Activated CD4-positive, alpha-beta T cell treated with anti-CD3 and anti-CD28 coated beads, Interleukin-2, amount 10 ng/mL, durations not matched to agents 24 days and 14 days (primary cell): ENCODE results near the gene NRXN2. TPM values are rescaled to one million over a fixed set of nuclear protein-coding genes. Genes with fewer than 3 reads are reported as not detected.

ENCODE experiments used
- DNase-seq: peaks from one replicate; pipeline ENCODE4 v3.0.0; 2022
- H3K27ac Mint-ChIP-seq: one replicate; pipeline ENCODE4 v1.8.0; 2022; ENCODE audit warnings: mild to moderate bottlenecking, mixed read lengths
- H3K27me3 Mint-ChIP-seq: one replicate; pipeline ENCODE4 v1.8.0; 2022; ENCODE audit warnings: mixed read lengths
- H3K36me3 Mint-ChIP-seq: one replicate; pipeline ENCODE4 v1.8.0; 2022; ENCODE audit warnings: low read depth, mild to moderate bottlenecking, mixed read lengths
- H3K4me1 Mint-ChIP-seq: one replicate; pipeline ENCODE4 v1.8.0; 2021; ENCODE audit warnings: mixed read lengths
- H3K4me3 Mint-ChIP-seq: one replicate; pipeline ENCODE4 v1.8.0; 2022; ENCODE audit warnings: mild to moderate bottlenecking, moderate library complexity, mixed read lengths
- H3K9me3 Mint-ChIP-seq: one replicate; pipeline ENCODE4 v1.8.0; 2021; ENCODE audit warnings: mixed read lengths
- intact Hi-C: fragments of 100-400 bp; cut with micrococcal nuclease; formaldehyde crosslinking; loops from one replicate; pipeline ENCODE4 v1.15.1; 2023
- total RNA-seq: library from RNA; stranded (reverse); gene quantifications from 2 replicates; pipeline ENCODE4 v1.2.3, GENCODE V29; 2022

NRXN2 gene
- 0.61 TPM in 1 of 2 replicates, not detected in the other for total RNA-seq

DNA sequence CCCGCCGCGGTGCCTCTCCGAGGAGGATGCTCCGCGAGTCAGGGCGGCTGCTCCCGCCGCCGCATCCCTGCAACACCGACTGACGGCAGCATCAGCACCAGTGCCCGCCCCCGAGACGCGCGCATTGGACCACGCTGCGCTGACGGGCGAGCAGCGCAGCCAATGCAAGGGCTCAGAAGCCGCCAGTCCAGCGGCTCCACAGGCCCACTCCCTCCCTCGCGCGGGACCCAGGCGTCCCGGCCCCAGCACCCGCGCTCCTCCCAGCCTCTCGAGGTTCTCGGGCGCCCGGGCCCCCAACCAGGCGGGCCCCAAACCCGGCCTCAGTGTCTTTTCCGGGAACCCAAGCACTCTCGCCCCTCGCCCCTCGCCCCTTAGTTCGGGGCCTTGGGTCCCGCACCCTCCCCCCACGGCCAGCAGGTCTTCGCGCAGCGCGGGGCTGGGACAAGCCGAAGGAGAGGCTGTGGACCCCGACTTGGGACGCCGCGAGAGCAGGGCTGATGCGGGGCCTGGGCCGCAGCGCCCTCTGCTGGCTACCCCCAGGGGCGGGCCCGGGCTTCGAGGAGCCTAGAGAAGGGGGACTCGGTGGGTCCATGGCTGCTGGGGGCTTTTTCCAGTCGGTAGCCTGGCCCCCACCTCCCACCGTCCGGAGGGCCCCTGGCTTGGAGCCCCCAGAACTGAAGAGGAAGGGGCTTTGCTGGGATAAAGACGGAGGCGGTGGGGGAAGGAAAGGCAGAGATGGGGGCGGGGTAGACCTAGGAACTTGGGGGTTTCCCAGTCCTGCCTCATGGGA, at the start of gene NRXN2:
TSS of gene NRXN2 (minus strand) at position 81 of the 790 bp plus-strand sequence. CDS start 9,498 bp downstream, outside the sequence.
- H3K4me3 Mint-ChIP-seq: peak within 1 kb of the TSS; percentile 72
- peaks cover 14% of the 10 kb centered on the region for H3K4me1 Mint-ChIP-seq
- H3K27me3 Mint-ChIP-seq: peaks cover 36% of the 10 kb centered on the region
- H3K36me3 Mint-ChIP-seq: peaks cover 13% of the 10 kb centered on the region
- peak within 1 kb of the TSS; percentile 41 for H3K27ac Mint-ChIP-seq
- intact Hi-C loops: loop anchor here (1.0 to 5.0 kb wide), 3 partner anchors 20 to 171 kb away; no protein-coding TSS in a partner anchor
- H3K9me3 Mint-ChIP-seq: no peaks in the 10 kb centered on the region
- DNase-seq: peak; percentile 97

- H3K27me3 Mint-ChIP-seq: no peaks in the 10 kb centered on the region
- peaks cover 96% of the 10 kb centered on the region for H3K36me3 Mint-ChIP-seq
- peak overlapping the region; percentile 52 for H3K27ac Mint-ChIP-seq
- intact Hi-C loops: no loop called here
- H3K4me1 Mint-ChIP-seq: peaks cover 74% of the 10 kb centered on the region
- no peaks in the 10 kb centered on the region for H3K9me3 Mint-ChIP-seq
- no peak for DNase-seq
- H3K4me3 Mint-ChIP-seq: peak overlapping the region; percentile 66
Observed at GRCh38 chr11:64772303-64773018, 49.5 kb upstream of the NRXN2 start.

- Mint-ChIP-seq H3K9me3 (no peaks in the 10 kb centered on the region), H3K27ac (no peak overlapping the region), H3K4me3 (peak overlapping the region; percentile 66), H3K27me3 (no peaks in the 10 kb centered on the region), H3K36me3 (peaks cover 96% of the 10 kb centered on the region), H3K4me1 (peaks cover 73% of the 10 kb centered on the region)
- no peak for DNase-seq
- intact Hi-C loops: no loop called here
Observed at GRCh38 chr11:64771861-64772260, 48.9 kb upstream of the NRXN2 start.

GRCh38 chr11:64770120-64770519, 47.1 kb upstream of the NRXN2 start:
- Mint-ChIP-seq H3K27me3 (no peaks in the 10 kb centered on the region), H3K9me3 (no peaks in the 10 kb centered on the region), H3K4me3 (no peak overlapping the region), H3K36me3 (peaks cover 91% of the 10 kb centered on the region), H3K27ac (no peak overlapping the region), H3K4me1 (peaks cover 66% of the 10 kb centered on the region)
- intact Hi-C loops: no loop called here
- no peak for DNase-seq

DNA sequence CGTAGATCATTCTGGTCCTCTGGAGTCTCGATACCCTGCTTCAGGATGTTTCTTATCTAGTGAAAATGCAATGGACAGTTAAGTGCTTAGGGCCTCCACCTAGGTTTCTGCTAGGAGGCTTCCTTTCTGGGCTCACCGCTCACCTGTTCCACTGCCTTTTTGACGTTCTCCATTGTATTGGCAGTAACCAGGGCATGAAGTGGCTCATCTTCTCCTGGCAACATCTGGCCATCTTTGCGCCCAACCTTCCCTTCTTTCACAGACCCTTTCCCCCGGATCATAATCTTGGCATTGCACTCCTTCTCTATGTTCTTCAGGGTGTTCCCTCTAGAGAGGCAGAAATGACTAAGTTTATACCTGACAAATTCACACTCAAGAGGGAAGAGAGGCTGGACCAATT, 46.3 kb upstream of the NRXN2 start:
- Mint-ChIP-seq H3K27me3 (no peaks in the 10 kb centered on the region), H3K9me3 (no peaks in the 10 kb centered on the region), H3K4me3 (peak overlapping the region; percentile 4)

GRCh38 chr11:64768300-64768694, 45.3 kb upstream of the NRXN2 start:
- H3K27ac Mint-ChIP-seq: peak overlapping the region; percentile 11
- no peak overlapping the region for H3K4me3 Mint-ChIP-seq
- H3K36me3 Mint-ChIP-seq: peaks cover 90% of the 10 kb centered on the region
- DNase-seq: no peak
- intact Hi-C loops: no loop called here
- peaks cover 70% of the 10 kb centered on the region for H3K4me1 Mint-ChIP-seq
- H3K9me3 Mint-ChIP-seq: no peaks in the 10 kb centered on the region
- no peaks in the 10 kb centered on the region for H3K27me3 Mint-ChIP-seq

More for the DNA sequence above, 46.3 kb upstream of the NRXN2 start:
- H3K27ac Mint-ChIP-seq: peak overlapping the region; percentile 26
- H3K4me1 Mint-ChIP-seq: peaks cover 68% of the 10 kb centered on the region
- H3K36me3 Mint-ChIP-seq: peaks cover 91% of the 10 kb centered on the region
- DNase-seq: no peak
- intact Hi-C loops: no loop called here

- Mint-ChIP-seq H3K4me3 (peak overlapping the region; percentile 41), H3K27me3 (no peaks in the 10 kb centered on the region), H3K9me3 (no peaks in the 10 kb centered on the region), H3K36me3 (peaks cover 89% of the 10 kb centered on the region), H3K27ac (peak overlapping the region; percentile 74), H3K4me1 (peaks cover 70% of the 10 kb centered on the region)
- intact Hi-C loops: loop anchor here (1.0 kb wide), 1 partner anchor 23 kb away; the partner anchor contains the start of gene RASGRP2
- DNase-seq: peak; percentile 95
Observed at GRCh38 chr11:64767344-64768299, 44.6 kb upstream of the NRXN2 start.

- peak overlapping the region; percentile 6 for H3K4me3 Mint-ChIP-seq
- no peak overlapping the region for H3K27ac Mint-ChIP-seq
- H3K4me1 Mint-ChIP-seq: peaks cover 70% of the 10 kb centered on the region
Observed at GRCh38 chr11:64766881-64767280, 43.9 kb upstream of the NRXN2 start.

GRCh38 chr11:64765851-64766665, 43.1 kb upstream of the NRXN2 start:
- Mint-ChIP-seq H3K36me3 (peaks cover 82% of the 10 kb centered on the region), H3K27ac (no peak overlapping the region), H3K4me3 (peak overlapping the region; percentile 72), H3K9me3 (no peaks in the 10 kb centered on the region), H3K4me1 (peaks cover 71% of the 10 kb centered on the region), H3K27me3 (no peaks in the 10 kb centered on the region)
- no peak for DNase-seq
- intact Hi-C loops: loop anchor here (2.0 kb wide), 1 partner anchor 13 kb away; the partner anchor contains the start of gene SF1

More at GRCh38 chr11:64766881-64767280, 43.9 kb upstream of the NRXN2 start:
- Mint-ChIP-seq H3K36me3 (peaks cover 87% of the 10 kb centered on the region), H3K27me3 (no peaks in the 10 kb centered on the region), H3K9me3 (no peaks in the 10 kb centered on the region)
- DNase-seq: no peak
- intact Hi-C loops: loop anchor here (1.0 kb wide), 1 partner anchor 23 kb away; the partner anchor contains the start of gene RASGRP2

DNA sequence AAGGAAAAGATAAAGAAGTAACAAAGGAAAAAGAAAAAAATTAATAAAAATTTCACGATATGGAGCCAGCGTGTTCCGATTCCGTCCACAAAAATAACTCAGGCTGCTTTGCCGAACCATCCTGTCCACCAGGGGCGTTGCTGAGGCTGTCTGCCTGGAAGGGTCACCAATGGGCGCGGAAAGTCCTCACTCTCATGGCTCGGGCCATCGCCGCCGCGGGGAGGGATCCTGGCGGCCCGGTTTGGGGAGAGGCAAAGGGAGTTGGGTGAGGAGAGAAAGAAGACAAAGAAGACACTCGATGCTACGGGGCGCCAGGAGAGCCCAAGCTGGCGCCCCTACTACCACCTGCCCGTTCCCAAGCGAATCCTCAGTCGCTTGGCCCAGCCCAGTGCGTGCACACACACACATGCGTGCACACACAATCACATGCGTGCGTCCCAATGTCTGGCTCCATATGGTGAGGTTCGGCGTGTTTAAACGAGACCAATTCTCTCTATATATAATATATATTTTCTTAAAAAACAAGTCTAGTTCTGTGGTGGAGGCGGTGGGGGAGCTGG, 42.4 kb upstream of the NRXN2 start:
- H3K4me3 Mint-ChIP-seq: peak overlapping the region; percentile 72
- no peaks in the 10 kb centered on the region for H3K9me3 Mint-ChIP-seq
- peaks cover 75% of the 10 kb centered on the region for H3K4me1 Mint-ChIP-seq
- H3K27me3 Mint-ChIP-seq: no peaks in the 10 kb centered on the region
- H3K27ac Mint-ChIP-seq: peak overlapping the region; percentile 74
- peaks cover 78% of the 10 kb centered on the region for H3K36me3 Mint-ChIP-seq
- intact Hi-C loops: loop anchor here (2.0 kb wide), 1 partner anchor 13 kb away; the partner anchor contains the start of gene SF1
- DNase-seq: no peak

- H3K36me3 Mint-ChIP-seq: peaks cover 76% of the 10 kb centered on the region
- no peaks in the 10 kb centered on the region for H3K9me3 Mint-ChIP-seq
- intact Hi-C loops: loop anchor here (2.0 kb wide), 1 partner anchor 14 kb away; the partner anchor contains the start of gene SF1
- DNase-seq: no peak
- H3K27ac Mint-ChIP-seq: peak overlapping the region; percentile 74
- no peaks in the 10 kb centered on the region for H3K27me3 Mint-ChIP-seq
- peaks cover 77% of the 10 kb centered on the region for H3K4me1 Mint-ChIP-seq
- H3K4me3 Mint-ChIP-seq: peak overlapping the region; percentile 72
Observed at GRCh38 chr11:64764753-64765152, 41.8 kb upstream of the NRXN2 start.

DNA sequence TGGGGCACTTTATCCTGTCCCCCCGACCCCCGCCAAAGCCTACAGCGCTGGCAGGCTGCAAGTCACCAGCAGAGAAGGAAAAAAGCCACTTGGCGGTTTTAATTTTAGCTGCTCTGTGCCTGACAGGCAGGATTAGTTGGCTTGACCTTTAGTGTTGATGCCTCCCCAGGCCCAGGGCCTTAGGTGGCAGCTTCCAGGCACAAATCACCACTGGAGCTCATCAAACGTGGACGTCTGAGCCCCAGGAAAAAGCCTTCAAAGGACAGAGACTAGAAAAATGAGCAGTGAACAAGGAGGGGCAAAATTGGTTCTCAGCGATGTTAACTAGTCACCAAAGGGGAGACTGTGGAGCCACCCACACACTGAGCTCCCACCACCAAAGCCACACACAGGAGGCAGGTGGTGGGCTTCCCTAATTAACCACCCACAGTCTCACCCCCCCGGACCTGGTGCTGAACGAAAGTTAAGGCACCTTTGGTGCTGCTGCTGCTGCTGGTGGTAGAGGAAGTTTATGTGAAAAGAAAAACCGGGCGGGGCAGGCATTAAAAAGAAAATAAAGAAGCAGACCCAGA, 41.1 kb upstream of the NRXN2 start:
- peaks cover 74% of the 10 kb centered on the region for H3K4me1 Mint-ChIP-seq
- H3K36me3 Mint-ChIP-seq: peaks cover 69% of the 10 kb centered on the region
- peak overlapping the region; percentile 72 for H3K4me3 Mint-ChIP-seq
- no peaks in the 10 kb centered on the region for H3K27me3 Mint-ChIP-seq
- intact Hi-C loops: loop anchor here (2.0 kb wide), 1 partner anchor 15 kb away; the partner anchor contains the start of gene SF1
- peak; percentile 88 for DNase-seq
- H3K27ac Mint-ChIP-seq: peak overlapping the region; percentile 74
- no peaks in the 10 kb centered on the region for H3K9me3 Mint-ChIP-seq
